HG02759 (cell line): ENCODE measurements around the gene LTF.

Experiments
- ATAC-seq: cut with Tn5 transposase; IDR thresholded peaks from one replicate; pipeline ENCODE4 v1.9.1; 2021; ENCODE audit warnings: mild to moderate bottlenecking, moderate library complexity; ENCODE audit not compliant: unreplicated experiment

The LTF gene

DNA sequence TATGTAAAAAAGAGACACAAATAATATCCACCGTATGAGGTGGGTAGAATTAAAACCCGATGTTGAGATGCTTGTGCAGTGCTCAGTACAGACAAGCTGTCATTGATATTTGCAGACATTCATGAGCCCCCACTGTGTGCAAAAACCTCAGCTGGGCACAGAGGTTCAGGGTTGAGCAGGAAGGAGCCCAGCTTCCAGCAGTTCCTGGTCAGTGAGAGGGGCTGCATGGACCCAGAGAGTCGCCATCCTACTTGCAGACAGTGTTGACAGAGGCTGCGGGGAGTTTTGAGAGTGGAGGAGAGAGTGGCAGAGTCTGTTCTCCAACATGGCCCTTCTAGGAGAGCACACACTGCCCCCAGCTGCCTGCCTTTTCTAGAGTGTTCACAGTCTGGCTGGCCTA is 6.1 kb upstream of the LTF start:
- ATAC-seq, result no peak

DNA sequence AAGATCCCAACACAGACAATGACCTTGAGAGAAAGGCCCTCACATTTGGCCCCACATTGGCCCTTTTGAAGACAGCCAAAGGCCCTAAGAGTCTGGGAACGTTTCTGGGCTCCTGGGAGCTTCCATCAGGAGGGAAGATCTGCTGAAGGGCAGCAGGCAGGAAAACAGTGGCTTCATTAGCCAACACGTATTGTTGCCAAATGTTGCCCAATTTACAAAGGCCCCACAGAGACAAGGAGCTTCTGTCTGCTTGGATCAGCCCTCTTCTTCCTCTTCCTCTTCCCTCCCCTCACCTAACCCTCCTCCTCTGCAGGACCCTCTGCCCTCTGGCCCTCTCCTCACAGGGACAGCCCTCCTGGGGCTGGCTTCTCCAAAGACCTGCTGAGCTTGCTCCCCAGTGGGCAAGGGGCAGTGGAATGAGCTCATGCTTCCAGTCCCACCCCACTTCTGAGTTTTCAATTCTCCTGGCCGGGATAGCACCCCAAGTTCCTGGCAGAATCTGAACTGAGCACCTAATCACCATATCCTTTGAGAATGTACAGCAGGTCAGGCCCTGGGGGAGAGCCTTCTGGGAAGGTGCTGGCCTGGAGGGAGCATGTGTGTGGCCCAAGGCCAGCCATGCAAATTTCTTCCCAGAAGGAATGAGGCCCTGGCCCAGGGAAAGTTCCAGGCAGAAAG is 5.1 kb upstream of the LTF start:
- no peak for ATAC-seq

DNA sequence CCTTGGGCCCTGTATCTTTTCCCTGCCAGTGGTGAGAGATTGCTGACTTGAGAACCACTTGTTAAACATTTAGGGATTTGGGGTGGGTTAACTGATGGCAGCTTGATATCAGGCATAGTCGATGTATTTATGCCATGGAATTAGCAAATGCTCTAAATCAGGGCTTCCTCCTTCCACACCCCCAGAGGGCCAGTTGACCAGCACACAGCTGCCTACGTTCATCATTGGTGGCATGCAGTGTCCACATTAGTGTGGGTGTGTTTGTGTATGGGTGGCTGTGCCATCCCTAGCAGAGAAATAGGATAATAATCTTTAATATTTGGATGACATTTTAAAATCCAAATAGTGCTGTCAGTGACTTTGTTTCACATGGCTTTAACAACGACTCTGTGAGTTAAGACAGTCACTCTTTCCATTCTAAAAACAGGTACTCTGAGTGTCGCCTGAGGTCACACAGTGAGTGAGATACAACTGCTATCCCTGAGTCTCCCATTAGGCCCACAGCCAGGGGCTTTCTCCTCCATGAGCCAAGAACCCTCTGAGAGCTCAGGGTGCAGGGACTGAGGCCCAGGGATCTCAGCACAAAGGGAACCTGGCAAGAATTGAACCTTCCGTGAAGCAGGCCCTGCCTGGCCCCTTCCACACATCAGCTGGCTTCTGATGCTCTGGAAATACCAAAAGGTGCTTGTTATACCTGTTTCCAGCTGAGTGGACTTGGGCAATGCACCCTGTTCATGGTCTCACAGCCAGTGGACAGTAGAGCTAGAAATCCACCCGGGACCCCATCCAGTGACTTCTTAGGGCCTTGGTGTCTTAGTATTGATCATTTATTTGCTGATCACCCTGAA is 4.3 kb upstream of the LTF start:
- ATAC-seq, result no peak

DNA sequence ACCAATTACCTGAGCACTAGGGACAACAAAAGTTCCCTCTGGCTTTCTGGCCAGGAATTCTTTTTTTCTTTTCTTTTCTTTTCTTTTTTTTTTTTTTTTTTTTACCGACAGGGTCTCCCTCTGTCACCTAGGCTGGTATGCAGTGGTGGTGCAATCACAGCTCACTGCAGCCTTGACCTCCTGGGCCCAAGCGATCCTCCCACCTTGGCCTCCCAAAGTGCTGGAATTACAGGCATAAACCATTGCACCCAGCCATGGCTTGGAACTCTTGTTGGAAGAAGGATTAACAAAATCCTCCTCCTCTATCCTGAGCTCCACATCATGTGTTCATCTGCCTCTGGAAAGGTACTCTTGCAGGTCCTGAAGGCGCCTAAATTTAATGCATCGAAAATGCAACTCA is 2.9 kb upstream of the LTF start:
- ATAC-seq, result no peak

DNA sequence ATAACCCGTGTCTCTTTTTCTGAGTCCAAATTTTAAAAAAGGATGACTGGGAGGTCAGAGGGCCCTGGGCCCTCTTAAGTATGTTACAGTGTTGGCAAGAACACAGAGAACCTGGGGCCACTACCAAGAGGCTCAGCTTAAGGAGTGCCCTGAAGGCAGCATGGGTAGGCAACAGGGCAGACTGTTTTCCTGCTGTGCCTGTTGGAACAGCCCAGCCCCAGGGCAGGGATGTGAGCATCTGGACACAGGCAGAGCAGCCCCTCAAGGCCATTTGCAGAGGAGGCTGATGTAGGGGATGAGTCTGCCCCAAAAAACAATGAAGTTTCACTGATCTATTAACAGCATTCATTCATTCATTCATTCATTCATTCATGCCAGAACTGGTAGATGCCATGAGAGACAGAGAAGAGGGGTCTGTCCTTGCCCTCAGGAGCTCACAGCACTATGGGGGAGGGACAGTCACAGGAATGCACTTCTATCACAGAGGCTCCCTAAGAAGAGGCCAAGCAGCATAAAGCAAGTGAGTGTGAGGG is 2.2 kb upstream of the LTF start:
- ATAC-seq, result no peak

DNA sequence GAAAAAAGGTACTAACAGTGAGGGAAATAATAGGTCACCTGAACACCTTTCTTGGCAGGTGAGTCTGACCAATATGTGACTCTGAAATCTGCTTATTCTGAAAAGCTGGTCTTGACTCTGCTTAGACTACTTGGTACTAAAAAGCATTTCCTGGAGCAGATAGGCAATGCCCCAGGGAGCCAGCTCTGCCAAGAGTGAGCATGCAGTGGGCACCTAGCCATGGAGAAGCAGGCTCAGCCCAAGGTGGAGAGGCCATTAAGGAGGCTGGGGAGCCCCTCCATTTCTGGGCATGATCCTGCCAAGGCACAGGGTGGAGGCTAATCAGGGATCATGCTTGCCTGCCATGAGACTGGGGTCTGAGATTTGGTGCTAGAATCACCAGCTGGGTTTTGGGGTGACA is 1.6 kb upstream of the LTF start:
- no peak for ATAC-seq

DNA sequence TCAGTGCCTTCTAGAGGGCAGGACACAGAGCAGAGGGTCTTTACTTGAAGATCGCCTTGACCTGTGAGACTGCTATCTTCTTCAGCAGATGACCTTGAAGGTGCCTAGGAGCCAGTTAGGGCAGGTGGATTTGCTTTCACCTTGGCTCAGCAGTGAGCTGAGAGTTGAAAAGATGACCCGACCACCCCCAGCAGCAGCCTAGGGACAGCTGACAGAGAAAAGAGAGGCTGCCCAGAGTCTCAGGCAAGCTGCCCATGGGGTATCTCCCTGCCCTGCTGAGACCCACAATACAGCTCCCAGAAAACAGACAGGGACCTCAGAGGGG is 453 bp upstream of the LTF start:
- no peak for ATAC-seq

DNA sequence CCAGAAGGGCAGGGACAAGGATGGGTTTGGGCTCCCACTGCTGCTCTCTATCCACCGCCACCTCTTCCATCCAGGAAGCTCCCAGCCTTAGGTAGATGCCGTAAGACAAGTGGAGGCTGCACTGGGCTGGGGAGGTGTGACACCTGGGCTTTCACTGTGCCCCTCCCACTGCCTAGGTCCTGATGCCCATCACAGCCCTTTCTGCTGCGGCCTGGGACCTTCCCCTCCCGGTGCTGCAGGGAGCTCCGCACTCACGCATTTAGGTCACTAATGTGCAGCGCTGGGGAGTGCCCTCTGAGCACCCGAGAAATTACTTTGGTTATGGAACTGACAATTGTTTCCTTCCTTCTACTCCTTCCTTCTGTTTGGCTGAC is 850 bp downstream of the LTF start:
- no peak for ATAC-seq

DNA sequence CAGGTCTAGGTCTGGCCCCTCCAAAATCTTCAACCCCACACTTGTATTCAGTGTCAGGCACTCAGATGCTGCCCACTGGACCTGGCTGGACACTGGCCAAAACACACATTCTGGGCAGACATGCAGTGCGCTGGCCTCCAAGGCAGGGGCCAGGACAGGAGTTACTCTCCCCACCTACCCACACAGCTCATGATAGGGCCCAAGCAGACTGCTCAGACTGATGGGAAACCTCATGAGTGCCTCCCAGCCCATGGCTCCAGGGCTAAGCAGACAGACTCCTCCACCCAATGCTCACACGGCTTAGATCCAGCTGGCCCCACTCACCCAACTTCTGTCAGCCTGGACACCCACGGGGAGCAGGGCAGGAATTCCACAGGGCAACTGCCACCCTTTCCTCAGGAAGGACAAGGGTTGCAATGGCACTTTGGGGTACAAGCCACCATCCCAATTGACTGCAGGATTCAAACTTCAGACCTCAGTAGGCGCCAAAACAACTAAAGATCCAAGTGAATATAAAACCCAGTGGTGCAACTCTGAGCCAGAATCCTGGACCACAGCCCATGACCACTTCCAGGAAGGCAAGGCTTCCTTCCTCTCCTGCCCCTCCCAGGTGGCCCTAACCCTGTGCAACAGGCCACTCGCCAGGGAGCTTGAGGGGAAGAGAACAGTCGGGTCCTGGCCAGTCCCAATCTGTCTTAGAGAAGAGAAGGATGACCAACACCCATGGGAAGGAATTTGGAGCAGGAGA is 1.4 kb downstream of the LTF start:
- no peak for ATAC-seq

DNA sequence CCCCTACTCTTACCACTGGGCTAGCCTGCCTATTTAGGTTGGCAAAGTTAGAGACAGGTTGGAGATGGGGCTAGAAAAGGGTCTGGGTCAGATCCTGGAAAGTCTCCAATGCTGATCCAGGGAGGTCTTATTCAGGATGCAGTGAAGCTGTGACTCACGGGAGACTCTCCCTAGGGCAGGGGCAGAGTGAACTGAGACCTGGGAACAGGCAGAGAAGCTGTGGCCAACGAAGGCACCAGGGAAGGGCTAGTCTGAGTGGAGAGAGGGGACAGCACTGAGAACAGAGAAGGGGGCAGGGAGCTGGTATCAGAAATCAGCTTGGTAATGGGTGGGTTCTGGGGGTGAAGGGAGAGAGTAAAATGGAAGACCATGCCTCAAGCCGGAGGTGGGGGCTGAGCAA is 2.2 kb downstream of the LTF start:
- no peak for ATAC-seq

DNA sequence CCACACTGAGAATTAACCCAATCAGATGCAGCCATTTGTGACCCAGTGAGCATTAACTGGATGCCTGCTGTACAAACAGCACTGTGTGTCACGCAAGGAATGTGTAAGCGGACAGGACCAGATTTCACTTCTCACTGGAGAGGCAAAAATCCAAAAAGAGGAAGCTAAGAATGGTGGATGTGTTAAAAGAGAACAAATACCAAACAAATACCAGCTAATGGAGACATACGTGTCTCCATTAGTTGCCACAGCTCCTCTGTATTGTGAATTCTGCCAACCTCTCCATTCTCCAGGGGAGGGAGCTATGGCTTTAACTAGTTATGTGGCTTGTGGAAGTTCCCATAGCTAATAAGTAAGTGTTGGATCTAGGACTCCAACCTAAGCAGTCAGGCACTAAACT is 2.6 kb downstream of the LTF start:
- no peak for ATAC-seq

DNA sequence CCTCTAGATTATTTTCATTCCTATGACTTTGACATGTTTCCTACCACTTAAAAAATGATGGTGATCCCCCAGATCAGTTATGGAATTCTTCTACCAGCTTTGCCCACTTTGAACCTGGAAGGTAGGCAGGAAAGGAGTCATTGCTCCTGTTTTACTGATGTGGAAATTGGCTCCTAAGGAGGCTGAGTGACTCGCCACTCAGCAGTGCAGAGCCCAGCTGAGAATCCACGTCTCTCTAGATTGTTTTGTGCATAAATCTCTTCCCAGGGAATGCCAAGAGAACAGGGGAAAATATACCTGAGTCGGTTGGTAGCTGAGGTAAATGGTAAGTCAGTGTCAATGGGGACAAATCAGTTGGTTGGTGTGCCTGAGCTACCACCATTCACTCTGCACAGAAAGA is 4.7 kb downstream of the LTF start:
- no peak for ATAC-seq

DNA sequence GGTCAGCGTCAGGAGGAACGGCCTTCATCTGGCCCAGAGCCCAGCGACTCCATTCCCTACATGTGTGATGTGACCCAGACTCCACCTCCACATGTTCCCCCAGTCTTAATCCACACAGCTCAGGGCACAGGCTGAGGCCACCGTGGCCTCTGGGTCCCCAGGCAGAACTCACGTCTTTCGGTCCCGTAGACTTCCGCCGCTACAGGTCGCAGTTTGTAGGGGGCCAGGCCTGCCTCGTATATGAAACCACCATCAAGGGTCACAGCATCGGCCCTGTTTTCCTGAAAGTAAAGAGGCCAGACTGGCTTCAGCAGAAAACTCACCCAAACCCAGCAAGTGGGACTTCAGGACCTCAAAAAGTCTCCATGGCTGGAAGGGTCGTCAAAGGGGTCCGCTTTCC is 8.6 kb downstream of the LTF start:
- ATAC-seq, result no peak

DNA sequence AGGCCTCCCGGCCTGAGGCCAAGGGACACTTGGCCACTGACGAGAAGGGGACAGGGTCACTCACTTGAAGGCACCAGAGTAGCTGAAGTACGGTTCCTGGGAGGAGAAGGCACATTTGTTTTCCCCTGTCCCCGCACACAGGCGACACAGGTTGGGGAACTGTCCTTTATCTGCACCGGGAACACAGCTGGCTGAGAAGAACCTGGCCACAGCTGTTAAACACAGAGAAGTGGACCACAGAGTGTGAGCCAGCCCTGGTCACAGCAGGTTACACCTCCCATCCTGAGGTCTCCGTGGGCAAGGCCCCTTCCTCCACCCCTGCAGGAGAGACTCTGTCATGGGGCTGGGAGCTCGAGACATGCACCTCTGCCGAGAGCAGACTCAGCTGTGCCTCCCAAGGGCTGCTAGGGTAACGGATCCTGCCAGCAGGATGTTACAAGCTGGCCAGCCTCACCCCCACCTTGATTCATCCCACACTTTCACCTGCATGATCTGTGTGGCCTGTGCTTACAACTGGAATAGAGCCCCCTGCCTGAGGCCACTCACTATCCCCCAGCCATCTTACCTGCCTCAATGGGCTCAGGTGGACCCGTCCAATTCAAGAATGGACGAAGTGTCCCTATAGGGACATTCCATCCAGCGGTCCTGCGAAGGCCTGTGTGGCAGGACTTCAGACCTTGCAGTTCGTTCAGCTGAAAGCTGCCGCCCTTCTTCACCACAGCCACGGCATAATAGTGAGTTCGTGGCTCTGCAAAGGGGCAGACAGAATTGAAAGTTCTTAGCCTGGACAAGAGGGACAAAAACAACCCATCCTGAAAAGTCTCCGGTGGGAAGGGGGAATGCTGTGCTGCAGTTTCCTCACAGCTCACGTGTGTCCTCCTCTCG is 9.2 kb downstream of the LTF start:
- no peak for ATAC-seq

DNA sequence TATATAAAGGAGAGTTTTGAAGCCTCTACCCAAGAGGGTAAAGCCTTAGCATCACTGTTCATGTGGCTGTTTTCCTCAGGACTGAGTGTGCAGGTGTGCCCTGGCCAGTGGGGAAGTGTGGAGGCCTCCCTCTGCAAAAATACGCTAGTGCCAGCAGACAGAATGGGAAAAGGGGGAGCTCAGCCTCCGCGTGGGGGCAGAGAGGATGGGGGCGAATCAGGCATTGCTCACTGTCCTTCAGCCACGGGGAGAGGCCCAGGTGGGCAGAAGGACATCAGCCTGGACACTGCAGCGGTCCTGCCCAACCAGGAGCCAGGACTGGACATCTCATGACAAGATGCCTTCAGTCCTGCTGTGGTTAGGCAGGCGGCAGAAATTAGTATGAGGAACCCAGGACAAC is 10.1 kb downstream of the LTF start:
- no peak for ATAC-seq

DNA sequence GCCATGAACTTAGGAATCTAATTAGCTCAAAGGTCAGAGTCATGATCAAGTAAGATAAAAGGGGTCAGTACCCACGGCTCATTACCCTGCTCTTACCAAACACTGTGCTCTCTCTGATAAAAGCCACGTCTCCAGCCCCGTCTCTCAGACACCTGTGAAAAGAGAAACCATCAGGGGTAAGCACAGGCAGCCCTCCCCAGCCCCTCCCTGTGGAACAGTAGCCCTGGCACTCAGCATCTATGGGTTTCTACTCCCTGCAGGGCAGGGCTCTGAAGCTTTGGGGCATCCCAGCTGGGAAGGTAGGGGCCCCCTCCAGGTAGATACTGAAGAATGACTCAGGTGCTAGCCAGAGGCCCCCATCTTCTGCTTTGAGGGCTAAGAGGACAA is 10.5 kb downstream of the LTF start:
- ATAC-seq, result no peak

DNA sequence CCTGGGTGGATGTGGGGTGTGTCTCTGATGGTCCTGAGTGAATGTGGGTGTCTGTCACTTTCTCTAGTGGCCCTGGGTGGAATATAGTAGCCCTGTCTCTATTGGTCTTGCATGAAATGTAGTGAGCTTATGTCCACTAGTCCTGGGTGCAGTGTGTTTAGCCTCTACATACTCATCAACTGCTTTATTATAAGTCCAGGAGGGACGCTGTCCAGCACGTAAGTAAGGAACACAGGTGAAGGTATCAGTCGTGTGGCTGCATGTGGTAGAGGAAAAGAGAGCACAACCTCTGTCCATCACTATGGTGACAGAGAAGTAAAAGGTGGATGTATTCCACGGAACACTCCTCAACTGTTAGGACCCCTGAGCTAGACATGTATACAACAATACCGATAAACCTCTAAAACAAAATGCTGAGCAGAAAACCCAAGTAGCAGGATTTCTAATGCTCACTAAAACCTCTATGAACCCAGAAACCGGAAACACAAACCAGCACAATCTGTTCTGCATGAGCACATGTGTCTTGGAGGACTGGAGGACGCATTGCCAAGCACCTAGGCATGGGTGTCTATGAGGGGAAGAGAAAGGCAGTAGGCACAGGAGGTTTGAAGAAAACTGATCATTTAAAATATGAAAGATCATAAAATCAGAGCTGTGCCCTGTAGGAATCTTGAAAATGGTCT is 11.0 kb downstream of the LTF start:
- no peak for ATAC-seq

DNA sequence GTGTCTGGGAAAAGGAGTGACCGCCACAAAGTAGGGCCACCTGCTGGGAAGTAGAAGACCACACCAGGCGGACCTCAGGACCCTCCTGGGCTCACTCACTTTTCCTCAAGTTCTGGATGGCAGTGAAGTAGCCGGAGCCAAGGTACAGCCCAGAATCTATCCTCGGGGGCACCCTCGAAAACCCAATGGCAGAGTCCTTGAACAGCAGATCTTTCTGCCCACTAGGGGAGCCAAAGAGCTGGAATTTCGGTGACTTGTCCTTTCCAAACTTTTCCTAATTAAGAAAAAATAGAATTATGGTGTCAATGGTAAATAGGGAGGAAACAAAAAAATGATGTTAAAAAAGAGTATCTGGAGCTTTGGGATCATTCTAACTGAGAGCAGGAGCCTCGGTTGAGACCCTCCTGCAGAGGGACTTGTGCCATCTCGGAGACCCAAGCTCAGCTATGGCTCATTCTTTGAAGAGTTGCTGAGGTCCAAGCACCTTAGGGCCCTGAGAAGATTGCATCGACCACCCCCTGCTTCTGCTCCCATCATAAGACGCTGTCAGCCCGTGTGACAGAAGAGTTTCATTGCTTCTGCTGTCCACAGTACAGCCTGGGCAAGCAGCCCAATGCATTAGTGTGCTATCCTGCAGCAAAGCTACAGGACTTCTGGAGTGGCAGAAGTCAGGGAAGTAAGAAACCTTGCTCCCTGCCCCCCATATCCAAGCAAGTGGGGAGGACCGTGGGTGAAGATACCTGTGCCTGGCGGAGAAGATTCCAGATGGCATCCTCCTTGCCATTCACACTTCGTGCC is 14.8 kb downstream of the LTF start:
- ATAC-seq, result no peak

DNA sequence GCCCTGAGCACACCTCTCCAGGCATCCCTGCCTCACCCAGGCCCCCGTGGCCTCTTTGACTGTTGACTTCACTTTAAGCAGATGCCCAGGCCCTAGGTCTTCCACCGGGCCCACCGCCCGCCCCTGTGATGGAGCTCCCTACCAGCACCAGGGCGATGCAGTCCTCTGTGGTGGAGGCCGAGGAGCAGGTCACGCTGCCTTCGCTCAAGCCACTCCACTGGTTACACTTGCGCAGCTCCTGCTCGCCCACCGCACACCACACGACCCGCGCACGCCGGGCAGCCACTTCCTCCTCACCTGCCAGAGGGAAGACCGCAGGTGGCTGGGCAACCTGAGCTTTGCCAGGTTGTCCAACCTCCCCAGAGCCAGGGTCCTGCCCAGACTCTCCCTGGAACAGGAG is 16.0 kb downstream of the LTF start:
- no peak for ATAC-seq
